Measurements from ENCODE around the gene MYF5. TPM values are rescaled to one million over a fixed set of nuclear protein-coding genes. Genes with fewer than 3 reads are reported as not detected.

Gene MYF5
- total and polyA plus RNA-seq, 2 donors (not counting 3 experiments of a cell fraction or from before 2014, with no cell fraction given): not detected

GRCh38 chr12:80698256-80698655 is 18.5 kb upstream of the MYF5 start:
- POLR2A ChIA-PET: no interaction called here
- no peaks in the 10 kb centered on the region for H4K20me1 ChIP-seq (replicated peaks; ENCODE audit: control insufficient read depth, extremely low read depth, insufficient read depth, low read length)
- no peaks in the 10 kb centered on the region for H3K27me3 ChIP-seq (ENCODE audit: control insufficient read depth in 2 of 2, insufficient read depth in 2 of 2, low read length in 2 of 2)
- no peak overlapping the region for H2AFZ ChIP-seq (ENCODE audit: low read depth, low read length)
- no peak for FAIRE-seq
- no peak for TF ChIP-seq JUN (IDR thresholded peaks at IDR 0.05; ENCODE audit: borderline replicate concordance, insufficient read depth, insufficient read length, low read depth)
- TF ChIP-seq POLR2AphosphoS5 (IDR thresholded peaks at IDR 0.05; ENCODE audit: insufficient read depth, low read depth, low read length): no peak
- TF ChIP-seq CTCF (IDR thresholded peaks at IDR 0.05; ENCODE audit: extremely low read depth in 1 of 2, insufficient read depth in 1 of 2, low read depth in 1 of 2, low read length in 2 of 2): no peak
- no peak for TF ChIP-seq POLR2A (IDR thresholded peaks at IDR 0.05; ENCODE audit: low read depth, low read length)
- no peak for TF ChIP-seq FOS (IDR thresholded peaks at IDR 0.05; ENCODE audit: borderline replicate concordance, insufficient read depth, low read length)
- TF ChIP-seq GATA2 (IDR thresholded peaks at IDR 0.05; ENCODE audit: insufficient read depth, insufficient read length, low read depth, low read length): no peak
- no peaks in the 10 kb centered on the region for H3K36me3 ChIP-seq (ENCODE audit: control insufficient read depth in 2 of 2, extremely low read depth in 1 of 2, insufficient read depth in 2 of 2, low read length in 2 of 2)
- no peak overlapping the region for H3K4me3 ChIP-seq (replicated peaks in 1 of 3; ENCODE audit: insufficient read depth in 1 of 3, low read depth in 1 of 3, low read length in 3 of 3)
- CTCF ChIA-PET: no interaction called here
- no TSS peak for BruUV-seq (replicated peaks)
- no peaks in the 10 kb centered on the region for H3K79me2 ChIP-seq (ENCODE audit: control insufficient read depth, insufficient read depth, low read length)
- H3K27ac ChIP-seq (ENCODE audit: insufficient read depth, low read depth, low read length): no peak overlapping the region
- H3K9ac ChIP-seq (replicated peaks; ENCODE audit: extremely low read depth, insufficient read depth, low read length): no peak overlapping the region
- intact Hi-C loops (cut with micrococcal nuclease): no loop called here
- dilution Hi-C loops (cut with MboI; ENCODE audit: extremely low pct_ligation_motif_present, low sequenced_read_pairs): no loop called here
- H3K9me3 ChIP-seq (replicated peaks; ENCODE audit: control insufficient read depth, insufficient read depth, low read length): no peaks in the 10 kb centered on the region
- H3K4me2 ChIP-seq (ENCODE audit: insufficient read depth, low read length): no peak overlapping the region
- DNase-seq (ENCODE audit: low read depth, low spot score): no peak
- H3K4me1 ChIP-seq (ENCODE audit: control insufficient read depth, extremely low read depth, insufficient read depth, low read length): no peaks in the 10 kb centered on the region
- H3K9me1 ChIP-seq (replicated peaks; ENCODE audit: control insufficient read depth, extremely low read depth, insufficient read depth, low read length): no peaks in the 10 kb centered on the region
